LoVo (cell line): ENCODE measurements around the gene ADIPOR2.

ENCODE experiments used
- DNase-seq: peaks from one replicate; pipeline ENCODE4 v3.0.0-alpha.2; 2016; ENCODE audit warnings: low spot score

The ADIPOR2 gene

DNA sequence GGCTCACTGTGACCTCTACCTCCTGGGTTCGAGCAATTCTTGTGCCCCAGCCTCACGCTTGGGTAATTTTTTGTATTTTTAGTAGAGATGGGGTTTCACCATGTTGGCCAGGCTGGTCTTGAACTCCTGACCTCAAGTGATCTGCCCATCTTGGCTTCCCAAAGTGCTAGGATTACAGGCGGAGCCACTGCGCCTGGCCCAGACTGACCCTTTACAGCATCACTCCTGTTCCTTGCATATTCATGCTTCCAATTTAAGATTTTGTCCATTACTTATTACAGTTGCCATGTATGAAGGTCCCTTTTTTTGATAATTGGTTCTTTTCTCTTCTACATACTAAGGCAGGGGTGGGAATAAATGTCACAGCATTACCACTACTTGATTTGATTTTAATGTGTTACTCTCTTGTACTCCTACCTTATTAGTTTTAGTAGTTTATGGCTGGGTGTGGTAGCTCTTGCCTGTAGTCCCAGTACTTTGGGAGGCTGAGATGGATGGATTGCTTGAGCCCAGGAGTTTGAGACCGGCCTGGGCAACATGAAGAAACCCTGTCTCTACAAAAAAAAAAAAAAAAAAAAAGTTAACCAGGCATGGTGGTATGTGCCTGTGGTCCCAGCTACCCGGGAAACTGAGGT is 46.9 kb downstream of the ADIPOR2 start:
- DNase-seq = no peak

- DNase-seq = no peak
These were observed 47.6 kb downstream of the ADIPOR2 start for GRCh38 chr12:1738446-1738845.

GRCh38 chr12:1739368-1739767 is 48.5 kb downstream of the ADIPOR2 start:
- no peak for DNase-seq

- no peak for DNase-seq
These were observed 49.5 kb downstream of the ADIPOR2 start for GRCh38 chr12:1740161-1740948.

DNA sequence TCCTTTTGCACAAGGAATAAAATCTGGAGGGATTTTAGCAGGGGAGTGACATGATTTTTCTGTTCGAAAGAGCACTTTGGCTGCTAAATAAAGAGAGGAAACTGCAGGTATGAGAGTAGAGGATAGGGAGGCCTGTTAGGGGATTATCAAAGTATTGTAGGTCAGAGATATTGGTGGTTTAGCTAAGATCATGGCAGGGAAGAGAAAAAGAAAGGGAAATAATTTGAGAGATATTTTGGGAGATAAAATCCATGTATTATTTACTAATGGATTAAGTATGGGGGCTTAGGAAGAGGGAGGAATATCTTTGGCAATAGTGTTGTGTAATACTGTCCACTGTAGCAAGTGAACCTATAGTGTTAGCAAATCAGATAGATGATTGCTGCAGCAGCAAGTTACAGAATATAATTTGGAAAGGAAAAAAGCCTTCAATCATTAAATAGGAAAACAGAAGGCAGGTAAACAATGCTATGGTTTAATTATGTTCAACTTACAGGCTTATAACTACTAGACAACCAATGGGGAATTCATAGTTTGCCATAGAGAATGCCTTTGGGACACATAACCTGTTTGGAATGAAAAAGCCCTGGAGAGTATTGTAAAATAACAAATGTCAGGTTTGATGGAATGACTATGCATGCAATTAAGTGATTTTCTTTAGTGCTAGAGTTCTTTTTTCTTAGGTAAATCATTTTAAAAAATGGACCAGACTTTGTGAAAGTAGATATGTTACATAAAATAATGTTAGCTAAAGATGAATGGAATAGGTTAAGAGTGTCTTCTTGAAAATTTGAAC is 50.5 kb downstream of the ADIPOR2 start:
- DNase-seq = no peak

DNA sequence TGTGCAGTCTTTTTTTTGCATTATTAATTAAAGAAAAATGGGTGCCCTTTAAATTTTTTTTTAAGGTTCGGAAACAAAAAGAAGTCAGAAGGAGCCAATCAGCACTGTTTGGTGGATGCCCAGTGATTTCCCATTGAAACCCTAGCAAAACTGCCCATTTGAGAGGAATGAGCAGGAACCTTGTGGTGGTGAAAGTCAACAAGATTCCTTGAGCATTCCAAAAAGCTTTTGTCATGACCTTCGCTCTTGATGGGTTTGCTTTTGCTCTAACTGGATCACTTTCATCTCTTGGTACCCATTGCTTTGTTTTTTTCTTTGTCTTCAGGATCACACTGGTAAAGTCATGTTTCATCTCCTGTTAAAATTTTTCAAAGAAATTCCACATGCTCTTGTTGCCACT is 54.1 kb downstream of the ADIPOR2 start:
- no peak for DNase-seq

GRCh38 chr12:1747609-1748008 is 56.7 kb downstream of the ADIPOR2 start:
- DNase-seq = no peak

GRCh38 chr12:1749019-1749418 is 58.1 kb downstream of the ADIPOR2 start:
- DNase-seq = no peak

- DNase-seq = no peak
These were observed 59.4 kb downstream of the ADIPOR2 start for GRCh38 chr12:1750300-1750699.

DNA sequence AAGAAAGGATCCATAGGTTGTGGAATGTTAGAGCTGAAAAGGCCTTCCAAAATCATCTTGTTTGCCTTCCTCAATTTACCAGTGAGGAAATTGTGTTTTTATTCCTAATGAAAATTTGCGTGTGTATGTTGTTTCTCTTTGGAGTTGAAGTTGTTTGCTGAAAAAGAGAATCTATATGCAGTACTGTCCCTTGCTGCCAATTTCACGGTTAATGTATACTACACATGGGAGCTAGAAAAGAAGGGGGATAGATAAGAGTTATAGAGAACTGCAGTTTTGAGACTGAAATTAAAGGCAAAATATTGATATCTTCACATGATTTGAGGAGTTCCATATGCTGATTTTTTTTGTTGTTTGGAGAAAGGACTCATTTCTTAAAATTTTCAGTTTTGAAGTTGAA is 67.5 kb downstream of the ADIPOR2 start:
- DNase-seq = no peak

GRCh38 chr12:1758887-1759286 is 68.0 kb downstream of the ADIPOR2 start:
- DNase-seq = no peak

- DNase-seq = peak; percentile 35
These were observed 69.9 kb downstream of the ADIPOR2 start for GRCh38 chr12:1760566-1761382.

DNA sequence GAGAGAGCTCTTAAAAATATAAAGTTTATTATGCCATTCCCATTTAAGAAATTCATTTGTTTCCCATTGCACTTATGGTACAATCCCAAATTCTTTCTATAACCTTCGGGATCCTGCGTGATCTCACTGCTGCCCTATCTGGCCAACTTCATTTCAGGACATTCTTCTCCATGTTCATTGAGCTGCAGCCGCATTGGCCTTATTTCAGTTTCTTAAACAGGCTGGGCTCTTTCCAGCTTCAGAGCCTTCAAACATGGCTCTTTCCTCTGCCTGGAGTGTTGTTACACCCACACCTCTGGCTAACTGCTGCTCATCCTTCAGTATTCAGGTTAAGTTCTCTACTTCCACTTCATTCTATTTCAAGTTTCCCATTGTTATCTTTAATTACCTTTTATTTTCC is 71.0 kb downstream of the ADIPOR2 start:
- no peak for DNase-seq

DNA sequence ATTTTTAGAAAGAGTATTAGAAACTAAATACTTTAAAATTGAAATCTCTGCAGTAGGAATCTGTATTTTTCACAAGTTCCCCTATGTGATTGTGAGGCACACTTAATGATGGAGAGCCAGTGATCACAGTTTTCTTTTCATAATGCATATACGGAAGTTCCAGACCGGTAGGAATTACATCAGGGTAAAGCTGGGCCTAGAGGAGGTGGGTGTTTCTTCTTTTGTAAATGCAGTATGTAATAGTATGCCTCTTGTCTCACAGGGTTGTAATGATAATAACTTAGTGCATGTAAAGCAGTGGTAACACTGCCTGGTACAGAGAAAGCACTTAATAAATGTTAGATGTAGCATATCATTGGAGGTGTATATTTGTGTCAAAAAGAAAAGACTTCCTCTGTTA is 72.3 kb downstream of the ADIPOR2 start:
- DNase-seq = no peak

GRCh38 chr12:1766110-1766509 is 75.2 kb downstream of the ADIPOR2 start:
- DNase-seq = no peak

- no peak for DNase-seq
These were observed 76.7 kb downstream of the ADIPOR2 start for GRCh38 chr12:1767407-1768090.

DNA sequence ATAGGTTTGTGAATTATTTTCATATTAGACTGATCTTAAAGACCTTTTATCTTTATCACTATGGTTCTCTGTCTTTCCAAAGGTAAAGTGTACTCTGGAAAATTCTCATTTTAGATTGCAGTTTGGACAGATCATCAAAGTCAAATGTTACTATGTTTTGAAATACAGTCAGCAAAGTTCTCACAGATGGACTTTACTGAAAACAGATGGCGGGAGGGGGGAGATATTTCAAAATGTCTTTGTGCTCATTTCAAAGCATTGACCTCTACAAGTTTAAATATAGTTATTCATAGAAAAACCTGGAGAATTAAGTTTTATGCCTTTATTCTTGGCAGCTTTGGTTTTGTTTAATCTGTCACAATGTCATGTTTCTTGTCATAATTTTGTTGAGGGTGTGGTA is 77.7 kb downstream of the ADIPOR2 start:
- DNase-seq = no peak

DNA sequence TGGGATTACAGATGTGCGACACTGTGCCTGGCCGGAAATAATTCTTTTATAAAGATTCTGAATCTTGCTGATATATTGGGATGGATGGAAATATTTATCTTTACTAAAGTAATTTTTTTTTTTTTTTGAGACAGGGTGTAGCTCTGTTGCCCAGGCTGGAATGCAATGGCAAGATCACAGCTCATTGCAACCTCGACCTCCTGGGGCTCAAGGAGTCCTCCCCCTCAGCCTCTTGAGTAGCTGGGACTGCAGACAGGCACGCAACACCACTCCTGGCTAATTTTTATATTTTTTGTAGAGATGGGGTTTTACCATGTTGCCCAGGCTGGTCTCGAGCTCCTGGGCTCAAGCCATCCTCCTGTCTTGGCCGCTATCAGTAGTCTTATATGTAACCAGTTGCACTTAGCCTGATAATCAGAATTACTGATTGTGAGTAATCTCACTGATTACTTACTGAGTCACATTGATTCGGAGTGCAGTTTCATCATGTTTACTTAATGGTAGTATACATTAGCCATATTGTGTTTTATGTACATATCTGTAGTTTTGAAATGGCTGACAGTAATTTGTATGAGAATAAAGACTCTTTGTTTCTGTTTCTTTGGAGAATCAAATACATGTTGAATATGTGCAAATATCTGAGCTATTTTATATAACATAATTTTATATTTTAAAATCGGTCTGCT is 79.1 kb downstream of the ADIPOR2 start:
- DNase-seq = no peak

DNA sequence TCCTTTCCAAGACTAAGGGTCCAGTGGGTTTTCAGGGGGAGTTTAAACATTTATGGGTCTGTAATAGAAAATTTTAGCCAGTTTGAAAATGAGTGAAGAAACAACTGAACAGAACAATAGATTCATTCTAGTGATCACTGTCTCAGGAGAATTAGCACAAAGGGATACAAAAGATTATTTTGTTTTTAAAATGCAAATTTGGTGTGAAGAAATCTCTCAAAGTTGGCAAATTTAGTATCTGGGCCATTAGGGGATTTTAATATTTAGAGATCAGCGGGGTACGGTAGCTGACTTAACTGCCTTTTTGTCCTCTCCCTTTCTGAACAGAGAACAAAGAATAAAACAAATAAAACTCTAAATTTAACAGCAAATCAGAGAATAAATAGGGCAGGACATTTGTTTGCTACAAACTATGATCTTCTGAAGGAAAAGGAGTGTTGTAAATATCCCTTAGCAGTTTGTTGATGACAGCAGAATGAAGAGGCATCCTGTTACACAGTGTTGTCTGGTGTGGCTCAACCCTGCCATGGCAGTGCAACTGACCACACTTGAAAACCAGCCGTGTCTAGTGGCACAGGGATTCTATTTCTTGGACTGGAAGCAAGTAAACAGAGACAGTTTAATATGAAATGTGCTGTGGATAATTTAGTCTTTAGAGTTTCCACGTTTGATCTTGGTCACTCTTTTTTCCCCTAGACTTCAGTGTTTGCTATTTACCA is 83.2 kb downstream of the ADIPOR2 start:
- DNase-seq = no peak
